ENCODE data around the gene REEP6.
A peak's percentile ranks its signal among the peaks of the same experiment; 100 is the strongest.
"Not testable (repeated sequence)": the region's sequence is repeated elsewhere in the genome, so short reads cannot be mapped to it uniquely, and the experiment has no call there.

Gene REEP6

GRCh38 chr19:1495799-1496713, 5.1 kb downstream of the REEP6 start:
- FAIRE-seq = no peak
- no peak for TF ChIP-seq PAX5 (IDR thresholded peaks at IDR 0.05; ENCODE audit: insufficient read depth, low read length, severe bottlenecking)
- TF ChIP-seq POU2F2 (IDR thresholded peaks at IDR 0.05; ENCODE audit: low read depth, low read length) = no peak
- TF ChIP-seq POLR2AphosphoS5 (IDR thresholded peaks at IDR 0.05; ENCODE audit: low read depth, low read length) = no peak
- TF ChIP-seq TAF1 (IDR thresholded peaks at IDR 0.05; ENCODE audit: low read depth, low read length) = no peak
- no peak for TF ChIP-seq POLR2A (IDR thresholded peaks at IDR 0.05; ENCODE audit: low read depth, low read length)
- TF ChIP-seq SPI1 (IDR thresholded peaks at IDR 0.05; ENCODE audit: low read depth, low read length) = no peak

GRCh38 chr19:1496714-1497577, 6.0 kb downstream of the REEP6 start:
- DNase-seq (ENCODE audit: insufficient read length, low spot score) = no peak
- FAIRE-seq = no peak
- TF ChIP-seq SPI1 (IDR thresholded peaks at IDR 0.05; ENCODE audit: low read depth, low read length) (no peak), TAF1 (IDR thresholded peaks at IDR 0.05; ENCODE audit: low read depth, low read length) (no peak), POU2F2 (IDR thresholded peaks at IDR 0.05; ENCODE audit: low read depth, low read length) (no peak), PAX5 (IDR thresholded peaks at IDR 0.05; ENCODE audit: insufficient read depth, low read length, severe bottlenecking) (no peak), POLR2A (IDR thresholded peaks at IDR 0.05; ENCODE audit: low read depth, low read length) (no peak), POLR2AphosphoS5 (IDR thresholded peaks at IDR 0.05; ENCODE audit: low read depth, low read length) (no peak)

More at GRCh38 chr19:1495799-1496713, 5.1 kb downstream of the REEP6 start:
- DNase-seq (ENCODE audit: insufficient read length, low spot score) = no peak

- FAIRE-seq (no peak), DNase-seq (ENCODE audit: insufficient read length, low spot score) (no peak)
- TF ChIP-seq POLR2AphosphoS5 (IDR thresholded peaks at IDR 0.05; ENCODE audit: low read depth, low read length) (no peak), SPI1 (IDR thresholded peaks at IDR 0.05; ENCODE audit: low read depth, low read length) (no peak), PAX5 (IDR thresholded peaks at IDR 0.05; ENCODE audit: insufficient read depth, low read length, severe bottlenecking) (no peak), POLR2A (IDR thresholded peaks at IDR 0.05; ENCODE audit: low read depth, low read length) (no peak), POU2F2 (IDR thresholded peaks at IDR 0.05; ENCODE audit: low read depth, low read length) (no peak), TAF1 (IDR thresholded peaks at IDR 0.05; ENCODE audit: low read depth, low read length) (no peak)
Measured at GRCh38 chr19:1497578-1498235, 6.7 kb downstream of the REEP6 start.

GRCh38 chr19:1499231-1499630, 8.2 kb downstream of the REEP6 start:
- DNase-seq (ENCODE audit: insufficient read length, low spot score); FAIRE-seq: not testable (repeated sequence)

GRCh38 chr19:1501200-1501595, 10.2 kb downstream of the REEP6 start:
- no peak for TF ChIP-seq POU2F2 (IDR thresholded peaks at IDR 0.05; ENCODE audit: low read depth, low read length)
- DNase-seq (ENCODE audit: insufficient read length, low spot score) (no peak), FAIRE-seq (no peak)

- TF ChIP-seq TAF1 (IDR thresholded peaks at IDR 0.05; ENCODE audit: low read depth, low read length) = no peak
- no peak for TF ChIP-seq PAX5 (IDR thresholded peaks at IDR 0.05; ENCODE audit: insufficient read depth, low read length, severe bottlenecking)
- TF ChIP-seq POLR2AphosphoS5 (IDR thresholded peaks at IDR 0.05; ENCODE audit: low read depth, low read length) = no peak
- TF ChIP-seq POU2F2 (IDR thresholded peaks at IDR 0.05; ENCODE audit: low read depth, low read length) = no peak
- TF ChIP-seq POLR2A (IDR thresholded peaks at IDR 0.05; ENCODE audit: low read depth, low read length) = no peak
- no peak for TF ChIP-seq SPI1 (IDR thresholded peaks at IDR 0.05; ENCODE audit: low read depth, low read length)
- FAIRE-seq (no peak), DNase-seq (ENCODE audit: insufficient read length, low spot score) (no peak)
Measured at GRCh38 chr19:1502433-1503088, 11.6 kb downstream of the REEP6 start.

- TF ChIP-seq PAX5 (IDR thresholded peaks at IDR 0.05; ENCODE audit: insufficient read depth, low read length, severe bottlenecking) (no peak), SPI1 (IDR thresholded peaks at IDR 0.05; ENCODE audit: low read depth, low read length) (0 out of 2 replicates have a peak, but pooled peaks have one; percentile 27), POU2F2 (IDR thresholded peaks at IDR 0.05; ENCODE audit: low read depth, low read length) (no peak), POLR2AphosphoS5 (IDR thresholded peaks at IDR 0.05; ENCODE audit: low read depth, low read length) (no peak), TAF1 (IDR thresholded peaks at IDR 0.05; ENCODE audit: low read depth, low read length) (no peak)
- DNase-seq (ENCODE audit: insufficient read length, low spot score) (peak; percentile 74), FAIRE-seq (peak; percentile 52)
Measured at GRCh38 chr19:1503089-1503924, 12.3 kb downstream of the REEP6 start.

- no peak for FAIRE-seq
- TF ChIP-seq POLR2AphosphoS5 (IDR thresholded peaks at IDR 0.05; ENCODE audit: low read depth, low read length) (no peak), PAX5 (IDR thresholded peaks at IDR 0.05; ENCODE audit: insufficient read depth, low read length, severe bottlenecking) (no peak), TAF1 (IDR thresholded peaks at IDR 0.05; ENCODE audit: low read depth, low read length) (no peak), POLR2A (IDR thresholded peaks at IDR 0.05; ENCODE audit: low read depth, low read length) (no peak), SPI1 (IDR thresholded peaks at IDR 0.05; ENCODE audit: low read depth, low read length) (no peak), POU2F2 (IDR thresholded peaks at IDR 0.05; ENCODE audit: low read depth, low read length) (no peak)
- no peak for DNase-seq (ENCODE audit: insufficient read length, low spot score)
Measured at GRCh38 chr19:1503925-1504773, 13.2 kb downstream of the REEP6 start.
